Measurements from ENCODE around the gene OTX1.
"Not testable (repeated sequence)": the region's sequence is repeated elsewhere in the genome, so short reads cannot be mapped to it uniquely, and the experiment has no call there.

GRCh38 chr2:63019686-63020085 is 30.9 kb upstream of the OTX1 start:
- not testable (repeated sequence) for TF ChIP-seq EZH2 (IDR thresholded peaks at IDR 0.05; ENCODE audit: insufficient read depth, poor library complexity, severe bottlenecking); EZH2phosphoT487 (IDR thresholded peaks at IDR 0.05; ENCODE audit: insufficient read depth, low read depth)

Measured in GM23248 (cell line).